GM18520 (cell line): Measurements from ENCODE around the gene AK2.
"Not testable (repeated sequence)": the region's sequence is repeated elsewhere in the genome, so short reads cannot be mapped to it uniquely, and the experiment has no call there.

Source experiments
- ATAC-seq: cut with Tn5 transposase; IDR thresholded peaks from one replicate; pipeline ENCODE4 v1.9.1; 2021; ENCODE audit not compliant: unreplicated experiment

Gene AK2

DNA sequence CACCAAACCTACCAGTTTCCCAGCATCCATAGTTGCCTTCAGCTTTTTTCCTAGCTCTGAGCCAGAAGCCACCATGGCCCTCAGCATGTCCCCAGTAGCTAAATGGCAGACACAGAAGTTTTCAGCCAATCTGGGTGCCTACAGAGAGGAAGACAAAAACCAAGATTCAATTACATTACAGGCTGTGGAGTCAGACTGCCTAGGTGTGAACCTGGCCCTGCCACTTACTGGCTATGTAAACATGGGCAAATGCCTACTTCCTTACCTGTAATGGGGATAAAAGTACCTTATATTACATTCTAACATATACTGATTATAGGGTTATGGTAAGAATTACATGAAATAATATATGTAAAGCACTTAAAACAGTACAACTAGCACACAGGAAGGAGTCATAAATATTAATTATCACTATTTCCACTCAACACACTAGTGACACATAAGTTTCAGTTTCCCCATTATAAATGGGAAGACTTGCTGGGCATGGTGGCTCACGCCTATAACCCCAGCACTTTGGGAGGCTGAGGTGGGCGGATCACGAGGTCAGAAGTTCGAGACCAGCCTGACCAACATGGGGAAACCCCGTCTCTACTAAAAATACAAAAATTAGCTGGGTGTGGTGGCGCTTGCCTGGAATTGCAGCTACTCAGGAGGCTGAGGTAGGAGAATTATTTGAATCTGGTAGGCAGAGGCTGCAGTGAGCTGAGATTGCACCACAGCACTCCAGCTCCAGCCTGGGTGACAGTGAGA, 12.1 kb downstream of the AK2 start:
- not testable (repeated sequence) for ATAC-seq

DNA sequence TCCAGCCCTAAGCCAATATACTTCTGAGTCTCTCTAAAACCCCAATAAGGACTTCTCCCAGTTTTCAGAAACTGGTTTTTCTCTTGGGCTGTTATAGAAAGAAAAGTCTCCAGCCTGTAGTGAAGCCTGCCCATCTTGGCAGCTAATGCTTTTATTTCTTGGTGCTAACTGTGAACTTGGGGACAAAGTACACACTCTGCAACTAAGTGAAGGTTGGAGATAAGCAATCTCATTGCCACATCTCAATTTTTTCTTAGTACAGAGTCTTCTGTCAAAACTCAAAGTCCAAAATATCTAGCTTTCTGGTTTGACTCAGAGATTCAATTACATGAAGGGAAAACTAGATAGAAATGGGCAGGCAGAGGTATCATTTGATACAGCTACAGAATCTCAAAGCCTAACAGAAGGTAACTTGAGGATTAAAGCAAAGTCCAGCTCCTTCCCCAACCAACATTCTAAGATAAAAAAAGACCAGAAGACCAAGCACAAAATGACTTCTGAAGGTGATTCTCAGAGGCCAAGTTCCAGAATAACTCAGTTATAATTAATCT, 14.0 kb downstream of the AK2 start:
- no peak for ATAC-seq

DNA sequence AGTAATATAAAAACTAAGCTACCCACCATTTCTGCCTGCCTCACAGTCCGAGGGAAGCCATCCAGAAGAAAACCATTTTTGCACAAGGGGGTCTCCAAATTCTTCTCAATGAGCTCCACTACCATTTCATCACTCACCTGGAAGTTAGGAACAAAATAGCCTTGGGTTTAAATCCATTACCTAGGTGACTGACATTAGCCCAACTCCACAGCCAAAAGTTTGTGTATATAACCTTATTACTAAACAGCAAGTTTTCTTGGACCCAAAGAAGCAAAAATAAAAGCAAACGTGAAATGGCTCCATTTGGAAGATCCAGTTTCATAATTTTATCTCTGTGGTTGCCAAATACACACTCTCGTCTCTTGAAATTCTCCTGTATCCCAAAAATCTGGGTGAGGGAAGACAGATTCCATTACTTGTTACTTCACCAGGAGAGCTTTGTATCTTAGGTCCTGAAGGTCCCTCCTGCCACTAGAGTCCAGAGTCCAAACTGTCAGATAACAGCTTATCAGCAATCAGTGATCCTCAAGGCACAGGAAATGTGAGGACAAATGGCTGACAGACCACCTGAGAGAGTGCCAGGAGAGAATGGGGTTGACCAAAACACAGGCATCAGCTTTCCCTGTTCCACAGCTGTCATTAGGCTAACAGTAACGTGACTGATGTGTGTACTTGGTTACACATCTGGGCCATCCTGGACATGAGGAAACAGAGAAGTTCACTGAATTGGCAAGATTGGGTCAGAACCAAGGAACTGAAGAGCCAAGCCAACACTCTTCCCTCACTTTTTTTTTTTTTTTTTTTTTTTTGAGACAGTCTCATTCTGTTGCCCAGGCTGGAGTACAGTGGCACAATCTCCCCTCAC, 14.9 kb downstream of the AK2 start:
- ATAC-seq, result no peak

DNA sequence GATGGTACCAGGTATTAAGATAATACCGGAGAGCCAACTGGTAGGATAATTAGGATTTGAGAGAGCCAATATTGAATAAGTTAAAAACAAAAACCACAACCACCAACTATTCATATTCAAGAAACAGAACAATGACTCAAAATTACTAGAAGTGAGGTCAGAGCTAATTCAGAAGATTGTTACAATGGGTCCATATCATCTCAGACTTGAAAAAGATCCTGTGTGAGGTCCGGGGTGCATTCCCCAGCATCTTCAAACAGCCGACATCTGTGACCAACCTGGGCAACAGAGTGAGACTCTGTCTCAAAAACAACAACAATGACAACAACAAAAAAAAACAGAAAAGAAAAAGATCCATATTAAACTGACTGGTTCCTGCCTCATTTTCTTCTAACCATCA, 18.6 kb downstream of the AK2 start:
- no peak for ATAC-seq

DNA sequence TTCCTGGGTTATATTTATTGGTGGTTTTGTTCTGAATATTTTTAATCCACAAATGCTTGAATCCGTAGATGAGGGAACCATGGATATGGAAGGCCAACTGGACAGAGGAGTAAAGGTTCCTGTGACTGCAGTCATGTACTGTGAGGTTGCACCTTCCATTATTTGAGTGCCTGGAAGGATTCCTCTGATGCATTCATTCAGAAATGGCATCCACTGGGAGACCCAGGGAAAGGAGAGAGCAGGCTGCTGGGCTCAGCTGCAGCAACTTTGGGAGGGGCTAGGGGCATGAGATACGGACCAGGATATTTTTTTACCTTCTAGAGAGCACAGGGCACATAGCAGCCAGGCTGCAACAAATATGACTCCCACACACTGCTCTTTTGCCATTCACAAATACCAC, 19.5 kb downstream of the AK2 start:
- ATAC-seq, result no peak

DNA sequence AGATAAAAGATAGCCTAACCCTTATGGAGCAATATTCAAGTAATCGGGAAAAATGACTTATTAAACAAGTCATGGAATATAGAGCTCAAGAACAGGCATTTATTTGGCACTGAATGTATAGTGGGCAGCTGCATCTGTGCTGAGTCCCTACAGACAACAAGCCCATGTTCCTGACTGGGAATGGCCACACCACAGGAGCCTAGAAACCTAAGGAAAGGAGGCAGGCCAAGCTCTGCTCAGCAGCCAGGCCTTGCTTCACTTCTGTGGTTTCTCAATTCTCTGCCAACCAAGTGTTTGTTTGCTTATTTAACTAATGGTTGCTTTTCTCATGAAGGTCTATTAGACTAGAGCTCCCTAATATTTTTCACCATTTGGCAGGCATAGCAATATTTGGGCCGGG, 21.5 kb downstream of the AK2 start:
- no peak for ATAC-seq

DNA sequence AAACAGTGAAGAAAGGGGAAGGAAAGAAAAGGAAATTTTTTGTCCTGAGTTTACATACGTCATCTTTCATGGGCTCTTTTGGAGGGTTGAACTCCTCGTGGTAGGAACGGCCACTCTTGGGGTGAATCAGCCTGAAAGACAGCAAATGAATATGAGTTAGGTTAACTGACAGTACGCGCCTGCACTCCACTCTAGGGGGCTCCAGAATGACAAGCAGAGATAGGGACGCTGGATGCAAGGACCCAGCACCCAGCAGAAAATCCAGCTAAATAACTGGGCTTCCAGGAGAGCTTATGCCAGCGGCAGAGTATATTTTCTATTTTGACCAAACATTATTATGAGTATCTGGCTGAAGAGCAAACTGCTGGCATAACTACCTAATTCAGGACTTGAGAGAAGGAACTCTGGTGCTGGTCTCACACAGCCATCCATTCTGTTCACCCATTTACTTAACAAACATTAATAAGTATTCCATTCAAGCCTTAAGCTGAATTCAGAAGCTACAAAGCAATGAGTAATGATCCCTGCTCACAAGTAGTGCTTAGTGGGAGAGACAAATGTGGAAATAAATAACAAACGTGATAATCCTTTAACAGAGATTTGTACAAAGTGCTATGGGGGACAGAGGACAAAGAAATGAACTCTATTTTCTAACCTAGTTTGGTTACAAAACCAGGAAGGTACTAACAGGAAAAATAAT, 22.1 kb downstream of the AK2 start:
- ATAC-seq, result no peak

DNA sequence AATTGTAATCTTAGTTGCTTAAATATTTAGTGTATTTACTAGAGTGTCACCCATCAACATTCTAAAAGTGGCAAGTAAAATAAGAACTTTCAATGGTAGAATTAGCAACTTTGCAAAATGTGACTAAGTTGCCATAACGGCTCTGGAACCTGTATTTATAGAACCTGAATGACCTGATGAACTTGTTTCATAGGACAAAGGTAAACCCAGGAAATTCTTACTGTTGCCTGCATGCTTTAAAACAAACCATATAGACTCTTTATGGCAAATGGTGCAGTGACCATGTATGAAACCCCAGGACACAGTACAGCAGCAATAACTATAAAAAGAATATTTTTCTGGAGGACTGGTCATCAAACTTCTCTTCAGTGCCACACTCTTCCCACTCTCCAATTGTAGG, 22.9 kb downstream of the AK2 start:
- ATAC-seq, result no peak

DNA sequence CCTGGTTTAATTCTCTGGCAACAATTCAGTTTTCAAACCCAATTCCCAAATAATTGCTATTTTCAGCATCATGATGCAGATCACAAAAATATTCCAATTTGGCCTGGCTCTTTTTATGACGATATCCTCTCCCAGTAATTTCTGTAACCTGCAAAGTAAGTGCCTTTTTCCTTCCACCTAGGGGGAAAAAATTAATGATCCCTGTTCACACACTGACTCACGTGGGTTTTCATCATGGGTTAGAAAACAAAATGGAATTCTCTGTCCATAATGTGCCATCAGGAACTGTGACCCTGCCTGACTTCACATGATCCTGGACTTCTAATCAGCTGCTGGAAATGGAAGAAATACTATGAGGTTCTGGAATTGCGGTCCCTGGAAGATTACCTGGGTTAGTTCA, 24.5 kb downstream of the AK2 start:
- ATAC-seq, result no peak

DNA sequence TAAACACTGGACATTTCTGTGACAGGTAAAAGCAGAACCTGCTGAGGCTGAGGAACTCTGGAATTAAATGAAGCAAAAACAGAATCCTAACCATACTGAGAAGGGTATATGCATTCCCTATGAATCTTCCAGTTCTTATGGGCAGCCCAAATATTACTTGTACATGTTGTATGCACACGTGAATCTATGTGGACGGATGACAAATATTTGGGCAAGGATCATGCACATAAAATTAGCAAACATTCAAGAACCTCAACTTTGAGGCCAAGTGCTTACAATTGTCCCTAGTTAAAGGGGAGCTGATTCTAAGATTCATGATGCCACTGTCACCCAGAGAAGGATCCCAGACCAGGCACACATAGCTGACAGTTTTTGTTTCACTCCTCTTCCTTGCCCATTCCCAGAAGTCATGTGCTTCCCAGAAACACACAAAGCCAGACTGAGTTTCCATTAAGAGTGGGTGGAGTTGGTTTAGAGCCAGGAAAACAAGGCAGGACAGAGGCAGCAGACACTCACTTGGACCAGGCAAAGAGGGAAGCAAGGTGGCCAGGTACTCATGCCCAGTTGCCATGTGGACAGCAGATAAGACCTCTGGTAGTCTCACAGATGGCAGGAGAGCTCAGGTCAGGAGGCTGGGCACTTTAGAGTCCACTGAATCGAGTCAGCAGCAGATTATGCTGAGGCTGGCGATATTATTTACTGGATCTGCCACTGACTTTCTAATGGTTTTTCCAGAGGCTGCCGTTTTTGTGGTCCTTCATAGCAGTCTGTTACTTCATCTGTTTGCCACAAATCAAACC, 25.6 kb downstream of the AK2 start:
- no peak for ATAC-seq

DNA sequence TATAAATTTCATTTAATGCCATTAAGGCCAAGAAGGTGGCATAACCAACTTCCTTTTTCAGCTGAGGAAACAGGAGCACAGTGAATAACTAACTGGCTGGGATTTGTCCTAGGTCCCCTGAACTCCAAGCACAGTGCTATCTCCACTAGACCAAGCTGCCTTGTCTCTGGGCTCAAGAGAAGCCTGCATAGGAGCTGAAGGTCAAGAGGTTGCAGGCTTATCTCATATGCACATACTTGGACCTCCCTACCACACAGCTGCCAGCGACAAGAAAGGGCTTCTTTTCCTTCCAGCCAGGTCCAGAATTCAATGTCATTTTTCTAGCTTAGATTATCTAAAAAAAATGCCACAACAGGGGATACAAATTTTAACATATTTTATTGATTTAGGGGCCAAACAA, 27.1 kb downstream of the AK2 start:
- ATAC-seq, result no peak

DNA sequence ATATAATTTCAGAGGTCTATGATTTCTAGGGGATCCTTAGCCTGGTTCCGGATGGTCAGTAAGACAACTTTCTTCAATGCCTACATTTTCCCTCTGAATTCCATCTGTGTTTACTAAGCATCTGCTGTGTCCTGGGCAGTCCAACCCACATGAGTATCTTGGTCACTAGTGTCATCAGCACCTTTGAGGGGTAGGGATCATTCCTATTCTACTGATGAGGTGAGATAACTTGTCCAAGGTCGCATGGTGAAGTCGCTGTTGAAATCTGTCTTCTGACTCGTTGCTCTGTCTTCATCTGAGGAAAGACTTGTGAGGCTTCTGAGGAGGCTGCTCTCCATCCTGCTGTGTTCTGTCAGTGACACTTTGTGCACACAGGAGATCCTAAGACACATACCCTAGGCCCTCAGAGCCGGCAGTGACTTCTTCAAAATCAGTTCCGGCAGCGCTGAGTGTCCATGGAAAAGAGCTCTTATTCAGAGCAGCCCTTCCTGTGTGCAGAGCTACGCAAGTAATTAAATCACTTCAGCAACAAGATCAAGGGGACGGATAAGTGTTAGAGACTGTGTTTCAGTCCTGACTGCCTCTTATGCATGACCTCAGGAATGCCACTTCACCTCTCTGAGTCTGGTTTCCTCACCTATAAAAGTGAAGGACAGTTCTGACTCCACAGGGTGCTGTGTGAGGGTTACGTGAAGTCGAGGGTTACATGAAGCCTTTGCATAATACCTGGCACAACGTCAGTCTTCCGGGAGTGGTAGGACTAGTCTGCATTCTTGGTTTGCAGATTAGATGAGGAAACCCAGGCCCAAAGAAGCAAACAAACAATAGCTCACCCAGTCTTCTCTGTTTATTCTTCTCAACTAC, 28.4 kb downstream of the AK2 start:
- no peak for ATAC-seq

DNA sequence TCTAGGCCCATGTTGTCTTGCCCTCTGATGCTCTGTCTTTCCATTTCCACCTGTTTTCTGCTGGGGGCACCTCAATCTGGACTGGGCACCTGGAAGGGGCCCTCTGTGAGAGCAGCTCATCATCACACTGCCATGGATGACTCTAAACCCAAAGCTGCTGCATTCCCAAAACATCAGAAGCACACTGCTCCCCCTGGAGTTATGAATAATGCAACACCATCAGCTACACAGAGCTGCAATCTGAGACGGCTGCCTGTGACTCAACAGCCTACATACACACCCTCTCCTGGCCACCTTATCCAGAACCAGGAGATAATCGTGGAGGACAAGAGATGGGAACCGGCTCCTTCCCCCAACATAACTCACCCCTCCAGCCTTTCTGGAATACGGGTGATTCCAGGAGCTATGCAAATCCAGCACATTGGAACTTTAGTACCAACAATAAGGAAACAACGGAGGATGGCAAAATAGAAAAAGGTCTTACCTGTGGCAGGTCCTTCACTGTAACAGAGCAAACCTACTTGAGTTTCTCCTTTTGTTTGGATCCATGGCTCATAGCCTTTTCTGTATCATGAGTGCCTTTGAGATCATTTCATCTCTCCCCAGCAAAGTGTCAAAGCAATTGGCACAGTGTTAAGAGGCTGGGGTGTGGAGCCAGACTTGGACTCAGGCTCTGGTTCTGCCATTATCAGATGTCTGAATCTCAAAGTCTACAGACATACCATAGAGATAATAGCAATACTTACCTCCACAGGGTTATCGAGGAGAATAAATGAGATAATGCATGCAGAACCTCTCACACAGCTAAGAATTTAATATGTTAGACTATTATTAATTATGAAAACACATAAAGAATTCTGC, 29.3 kb downstream of the AK2 start:
- ATAC-seq, result no peak

DNA sequence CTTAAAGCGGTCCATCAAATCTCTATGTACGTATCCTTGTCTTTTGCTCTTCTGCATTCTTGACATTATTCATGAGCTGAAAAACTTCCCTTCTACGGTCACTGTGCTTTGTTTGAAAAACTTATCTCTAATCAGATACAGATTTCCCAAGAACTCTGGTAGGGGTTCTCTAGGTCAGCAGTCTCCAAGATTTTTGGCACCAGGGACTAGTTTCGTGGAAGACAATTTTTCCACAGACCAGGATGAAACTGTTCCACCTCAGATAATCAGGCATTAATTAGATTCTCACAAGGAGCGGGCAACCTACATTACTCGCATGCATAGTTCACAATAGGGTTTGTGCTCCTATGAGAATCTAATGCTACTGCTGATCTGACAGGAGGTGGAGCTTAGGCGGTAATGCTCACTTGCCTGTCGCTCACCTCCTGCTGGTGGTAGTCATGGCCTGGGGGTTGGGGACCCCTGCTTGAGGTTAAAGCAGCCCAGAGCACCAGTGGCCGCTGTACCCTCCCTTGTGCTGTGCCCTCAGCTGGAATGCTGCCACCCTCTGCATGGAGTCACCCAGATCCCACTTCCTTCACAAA, 30.8 kb downstream of the AK2 start:
- no peak for ATAC-seq

DNA sequence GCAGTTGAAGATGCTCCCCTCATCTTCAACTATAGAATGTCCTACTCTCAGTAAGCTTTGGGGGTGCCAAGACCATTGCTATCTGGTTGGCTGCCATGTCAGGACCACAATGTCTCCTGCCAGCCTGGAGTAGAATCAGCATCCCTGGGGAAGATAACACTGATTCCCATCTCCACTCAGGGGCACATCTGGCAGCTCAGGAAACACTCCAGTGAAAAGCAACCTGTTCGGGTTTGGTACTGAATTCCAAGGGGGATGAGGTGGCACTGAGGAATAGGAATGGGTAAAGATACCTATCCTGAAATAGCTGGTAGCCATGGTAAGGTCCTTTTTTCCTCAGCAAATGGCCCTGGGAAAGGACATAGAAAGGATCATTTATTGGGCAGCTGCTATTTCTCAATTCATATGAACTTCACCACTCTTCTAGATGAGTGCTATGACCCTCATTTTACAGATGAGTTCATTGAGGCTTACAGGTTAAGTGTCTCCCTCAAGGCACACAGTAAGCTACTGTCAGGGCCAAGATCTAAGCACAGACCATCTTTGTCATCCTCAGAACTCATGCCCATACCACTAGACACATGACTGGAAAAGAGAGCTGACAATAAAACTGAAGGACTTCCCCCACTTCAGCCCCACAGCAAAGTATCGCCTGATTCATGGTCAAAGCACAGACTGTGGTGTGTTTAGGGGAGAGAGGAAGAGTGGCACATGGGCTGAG, 31.4 kb downstream of the AK2 start:
- ATAC-seq, result no peak

DNA sequence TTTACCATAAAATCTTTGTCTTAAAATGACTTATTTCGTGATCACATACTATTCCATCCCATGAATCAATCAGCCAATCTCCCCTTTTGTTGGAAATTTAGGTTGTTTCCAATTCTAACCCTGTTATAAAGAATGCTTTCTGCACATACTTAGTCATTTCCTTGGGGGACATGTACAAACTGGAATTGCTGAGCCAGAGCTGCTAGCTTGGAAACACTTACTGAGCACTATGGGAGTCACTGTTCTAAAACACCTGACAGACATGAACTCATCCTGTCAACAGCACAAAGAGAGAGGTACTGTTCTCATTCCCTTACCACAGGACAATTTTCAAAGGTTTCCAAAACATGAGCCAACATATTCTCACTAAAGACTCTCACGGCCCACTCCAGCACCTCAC, 32.1 kb downstream of the AK2 start:
- ATAC-seq, result no peak

DNA sequence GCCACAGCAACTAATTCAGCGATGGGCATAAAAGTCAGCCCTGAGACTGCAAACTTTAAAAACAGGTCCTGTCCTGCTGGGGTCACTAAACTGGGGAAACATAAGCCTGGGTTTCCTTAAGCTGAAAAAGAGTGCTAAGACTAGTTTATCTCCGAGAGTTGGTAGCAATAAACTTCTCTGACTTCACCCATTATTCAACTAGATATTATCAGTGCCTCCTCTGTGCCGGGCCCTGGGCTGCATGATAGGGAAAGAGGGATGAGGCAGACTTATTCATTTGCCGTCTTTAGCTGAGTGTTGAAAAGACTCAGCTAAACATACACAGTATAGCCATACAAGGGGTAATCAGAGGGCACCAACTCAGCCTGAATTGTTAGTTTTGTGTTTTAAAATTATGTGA, 33.0 kb downstream of the AK2 start:
- ATAC-seq, result no peak

DNA sequence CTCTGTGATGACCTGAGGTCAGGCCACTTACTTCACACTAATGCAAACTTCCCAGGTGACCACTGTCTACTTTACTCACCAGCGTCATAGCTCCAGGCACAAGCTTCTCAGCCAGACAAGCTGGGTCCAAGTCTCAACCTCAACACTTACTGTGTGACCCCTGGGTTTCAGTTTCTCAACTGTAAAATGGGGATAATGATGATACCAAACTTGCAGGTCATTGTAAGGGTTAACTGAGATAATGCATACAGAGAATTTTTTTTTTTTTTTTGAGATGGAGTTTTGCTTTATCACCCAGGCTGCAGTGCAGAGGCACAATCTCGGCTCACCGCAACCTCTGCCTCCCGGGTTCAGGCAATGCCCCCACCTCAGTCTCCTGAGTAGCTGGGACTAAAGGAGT, 34.7 kb downstream of the AK2 start:
- no peak for ATAC-seq
